ENCODE results near the gene TEX29.

TEX29 gene

DNA sequence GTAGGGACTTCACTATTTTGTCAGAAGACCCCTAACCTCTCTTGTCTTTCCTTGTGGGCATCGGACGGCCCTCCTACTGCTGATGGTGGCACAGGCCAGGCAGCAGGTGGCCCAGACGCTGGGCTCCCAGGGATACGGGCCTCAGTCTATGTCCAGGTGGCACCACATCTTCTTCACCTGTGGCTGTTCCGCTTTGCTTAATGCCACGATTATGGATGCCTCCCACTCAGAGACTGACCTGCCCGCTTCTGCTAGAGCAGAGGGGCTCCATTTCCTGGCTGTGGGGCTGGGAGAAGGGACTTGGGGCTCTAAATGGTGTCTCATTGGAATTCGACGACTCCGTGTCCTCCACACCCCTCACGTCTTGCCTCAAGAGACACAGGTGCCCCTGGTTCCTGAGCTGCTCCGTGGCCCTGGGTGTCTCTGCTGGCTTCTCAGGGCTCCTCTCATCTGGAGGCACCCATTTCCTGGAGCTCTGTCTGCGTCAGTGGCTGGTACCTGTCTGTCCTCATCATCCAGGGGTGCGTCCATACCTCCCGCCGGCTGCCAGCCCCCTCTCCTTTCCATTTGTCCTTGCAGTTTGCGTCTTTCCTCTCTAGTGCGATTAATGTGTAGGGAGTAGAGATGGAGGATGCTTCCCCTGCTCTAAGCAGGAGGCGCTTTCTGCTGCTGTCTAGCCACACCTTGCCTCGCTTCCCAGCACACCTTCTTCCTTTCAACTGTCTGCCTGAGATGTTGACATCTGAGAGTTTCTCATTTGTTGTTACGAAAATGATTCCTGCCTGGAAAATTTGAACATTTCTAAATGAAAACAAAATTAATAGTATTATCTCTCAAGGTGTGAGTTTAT lies 63.4 kb downstream of the TEX29 start:
- H3K27ac ChIP-seq (ENCODE audit: extremely low read depth, low read depth, low read length) = no peak overlapping the region
- no peaks in the 10 kb centered on the region for H3K36me3 ChIP-seq (ENCODE audit: control insufficient read depth in 2 of 2, insufficient read depth in 1 of 2, low read length in 2 of 2)
- H3K9me3 ChIP-seq (ENCODE audit: control insufficient read depth, insufficient read depth, low read depth, low read length) = no peaks in the 10 kb centered on the region
- H3K4me1 ChIP-seq (ENCODE audit: control insufficient read depth, insufficient read depth, low read length) = no peaks in the 10 kb centered on the region
- CTCF ChIA-PET = no interaction called here
- no peak overlapping the region for H3K4me3 ChIP-seq (ENCODE audit: low read depth, low read length)
- POLR2A ChIA-PET = no interaction called here
- TF ChIP-seq, protein P1, sequence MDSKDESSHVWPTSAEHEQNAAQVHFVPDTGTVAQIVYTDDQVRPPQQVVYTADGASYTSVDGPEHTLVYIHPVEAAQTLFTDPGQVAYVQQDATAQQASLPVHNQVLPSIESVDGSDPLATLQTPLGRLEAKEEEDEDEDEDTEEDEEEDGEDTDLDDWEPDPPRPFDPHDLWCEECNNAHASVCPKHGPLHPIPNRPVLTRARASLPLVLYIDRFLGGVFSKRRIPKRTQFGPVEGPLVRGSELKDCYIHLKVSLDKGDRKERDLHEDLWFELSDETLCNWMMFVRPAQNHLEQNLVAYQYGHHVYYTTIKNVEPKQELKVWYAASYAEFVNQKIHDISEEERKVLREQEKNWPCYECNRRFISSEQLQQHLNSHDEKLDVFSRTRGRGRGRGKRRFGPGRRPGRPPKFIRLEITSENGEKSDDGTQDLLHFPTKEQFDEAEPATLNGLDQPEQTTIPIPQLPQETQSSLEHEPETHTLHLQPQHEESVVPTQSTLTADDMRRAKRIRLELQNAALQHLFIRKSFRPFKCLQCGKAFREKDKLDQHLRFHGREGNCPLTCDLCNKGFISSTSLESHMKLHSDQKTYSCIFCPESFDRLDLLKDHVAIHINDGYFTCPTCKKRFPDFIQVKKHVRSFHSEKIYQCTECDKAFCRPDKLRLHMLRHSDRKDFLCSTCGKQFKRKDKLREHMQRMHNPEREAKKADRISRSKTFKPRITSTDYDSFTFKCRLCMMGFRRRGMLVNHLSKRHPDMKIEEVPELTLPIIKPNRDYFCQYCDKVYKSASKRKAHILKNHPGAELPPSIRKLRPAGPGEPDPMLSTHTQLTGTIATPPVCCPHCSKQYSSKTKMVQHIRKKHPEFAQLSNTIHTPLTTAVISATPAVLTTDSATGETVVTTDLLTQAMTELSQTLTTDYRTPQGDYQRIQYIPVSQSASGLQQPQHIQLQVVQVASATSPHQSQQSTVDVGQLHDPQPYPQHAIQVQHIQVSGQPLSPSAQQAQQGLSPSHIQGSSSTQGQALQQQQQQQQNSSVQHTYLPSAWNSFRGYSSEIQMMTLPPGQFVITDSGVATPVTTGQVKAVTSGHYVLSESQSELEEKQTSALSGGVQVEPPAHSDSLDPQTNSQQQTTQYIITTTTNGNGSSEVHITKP (tag by site-specific recombination; IDR thresholded peaks at IDR 0.05) = no peak
- TF ChIP-seq ZNF391 (tag by site-specific recombination; IDR thresholded peaks at IDR 0.05; ENCODE audit: borderline replicate concordance, low read depth) = no peak
- no peak for TF ChIP-seq ZFP37 (tag by site-specific recombination; IDR thresholded peaks at IDR 0.05)
- TF ChIP-seq, protein P2, sequence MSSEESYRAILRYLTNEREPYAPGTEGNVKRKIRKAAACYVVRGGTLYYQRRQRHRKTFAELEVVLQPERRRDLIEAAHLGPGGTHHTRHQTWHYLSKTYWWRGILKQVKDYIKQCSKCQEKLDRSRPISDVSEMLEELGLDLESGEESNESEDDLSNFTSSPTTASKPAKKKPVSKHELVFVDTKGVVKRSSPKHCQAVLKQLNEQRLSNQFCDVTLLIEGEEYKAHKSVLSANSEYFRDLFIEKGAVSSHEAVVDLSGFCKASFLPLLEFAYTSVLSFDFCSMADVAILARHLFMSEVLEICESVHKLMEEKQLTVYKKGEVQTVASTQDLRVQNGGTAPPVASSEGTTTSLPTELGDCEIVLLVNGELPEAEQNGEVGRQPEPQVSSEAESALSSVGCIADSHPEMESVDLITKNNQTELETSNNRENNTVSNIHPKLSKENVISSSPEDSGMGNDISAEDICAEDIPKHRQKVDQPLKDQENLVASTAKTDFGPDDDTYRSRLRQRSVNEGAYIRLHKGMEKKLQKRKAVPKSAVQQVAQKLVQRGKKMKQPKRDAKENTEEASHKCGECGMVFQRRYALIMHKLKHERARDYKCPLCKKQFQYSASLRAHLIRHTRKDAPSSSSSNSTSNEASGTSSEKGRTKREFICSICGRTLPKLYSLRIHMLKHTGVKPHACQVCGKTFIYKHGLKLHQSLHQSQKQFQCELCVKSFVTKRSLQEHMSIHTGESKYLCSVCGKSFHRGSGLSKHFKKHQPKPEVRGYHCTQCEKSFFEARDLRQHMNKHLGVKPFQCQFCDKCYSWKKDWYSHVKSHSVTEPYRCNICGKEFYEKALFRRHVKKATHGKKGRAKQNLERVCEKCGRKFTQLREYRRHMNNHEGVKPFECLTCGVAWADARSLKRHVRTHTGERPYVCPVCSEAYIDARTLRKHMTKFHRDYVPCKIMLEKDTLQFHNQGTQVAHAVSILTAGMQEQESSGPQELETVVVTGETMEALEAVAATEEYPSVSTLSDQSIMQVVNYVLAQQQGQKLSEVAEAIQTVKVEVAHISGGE (tag by site-specific recombination; conservative IDR thresholded peaks at IDR 0.05; ENCODE audit: low read depth) = no peak
- no peak for TF ChIP-seq IKZF3 (tag by site-specific recombination; IDR thresholded peaks at IDR 0.05)
- TF ChIP-seq ZFP41 (tag by site-specific recombination; IDR thresholded peaks at IDR 0.05; ENCODE audit: borderline replicate concordance) = no peak
- TF ChIP-seq ZNF670 (tag by site-specific recombination; IDR thresholded peaks at IDR 0.05; ENCODE audit: low read depth) = no peak
- TF ChIP-seq, protein P3, sequence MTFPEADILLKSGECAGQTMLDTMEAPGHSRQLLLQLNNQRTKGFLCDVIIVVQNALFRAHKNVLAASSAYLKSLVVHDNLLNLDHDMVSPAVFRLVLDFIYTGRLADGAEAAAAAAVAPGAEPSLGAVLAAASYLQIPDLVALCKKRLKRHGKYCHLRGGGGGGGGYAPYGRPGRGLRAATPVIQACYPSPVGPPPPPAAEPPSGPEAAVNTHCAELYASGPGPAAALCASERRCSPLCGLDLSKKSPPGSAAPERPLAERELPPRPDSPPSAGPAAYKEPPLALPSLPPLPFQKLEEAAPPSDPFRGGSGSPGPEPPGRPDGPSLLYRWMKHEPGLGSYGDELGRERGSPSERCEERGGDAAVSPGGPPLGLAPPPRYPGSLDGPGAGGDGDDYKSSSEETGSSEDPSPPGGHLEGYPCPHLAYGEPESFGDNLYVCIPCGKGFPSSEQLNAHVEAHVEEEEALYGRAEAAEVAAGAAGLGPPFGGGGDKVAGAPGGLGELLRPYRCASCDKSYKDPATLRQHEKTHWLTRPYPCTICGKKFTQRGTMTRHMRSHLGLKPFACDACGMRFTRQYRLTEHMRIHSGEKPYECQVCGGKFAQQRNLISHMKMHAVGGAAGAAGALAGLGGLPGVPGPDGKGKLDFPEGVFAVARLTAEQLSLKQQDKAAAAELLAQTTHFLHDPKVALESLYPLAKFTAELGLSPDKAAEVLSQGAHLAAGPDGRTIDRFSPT (tag by site-specific recombination; IDR thresholded peaks at IDR 0.05) = no peak
- TF ChIP-seq ZNF311 (tag by site-specific recombination; IDR thresholded peaks at IDR 0.05; ENCODE audit: borderline replicate concordance) = no peak
- TF ChIP-seq ZNF266 (tag by site-specific recombination; IDR thresholded peaks at IDR 0.05; ENCODE audit: low read depth) = no peak
- TF ChIP-seq ZNF792 (tag by site-specific recombination; IDR thresholded peaks at IDR 0.05) = no peak
- TF ChIP-seq SETDB1 (IDR thresholded peaks at IDR 0.05; ENCODE audit: insufficient read length, low read length) = no peak
- TF ChIP-seq GFI1B (tag by site-specific recombination; IDR thresholded peaks at IDR 0.05) = no peak
- TF ChIP-seq ZNF2 (tag by site-specific recombination; IDR thresholded peaks at IDR 0.05) = no peak
